NCI-H524 (cell line): Measurements from ENCODE around the gene IQCF5.
"Not testable (repeated sequence)": the region's sequence is repeated elsewhere in the genome, so short reads cannot be mapped to it uniquely, and the experiment has no call there.

Source experiments
- DNase-seq, 2 experiments: peaks; one replicate each; lab custom pipeline; 2025; lab: John Stamatoyannopoulos, UW

Gene IQCF5

DNA sequence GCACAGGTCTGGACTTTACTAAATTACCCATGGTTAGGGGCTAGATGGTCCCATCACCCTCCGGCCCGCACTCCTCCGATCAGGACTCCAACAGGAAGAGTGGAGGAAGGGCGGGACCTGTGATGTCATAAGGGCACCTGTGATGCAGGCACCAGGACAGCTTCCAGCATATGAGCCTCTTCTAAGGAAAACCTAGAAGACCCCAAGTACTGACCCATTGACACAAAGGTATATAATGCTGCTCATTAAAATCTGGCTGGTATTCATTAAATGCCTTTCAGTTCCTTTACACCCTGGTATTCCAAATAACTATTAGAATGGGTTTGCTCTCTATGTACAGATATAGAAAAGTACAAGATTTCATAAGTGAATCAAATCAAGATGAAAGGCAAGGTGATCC is at the start of gene IQCF5:
IQCF5 (minus strand) TSS at position 101 of the 400 bp plus-strand sequence; CDS start at position 31, 70 bp downstream.
- DNase-seq = no peak

DNA sequence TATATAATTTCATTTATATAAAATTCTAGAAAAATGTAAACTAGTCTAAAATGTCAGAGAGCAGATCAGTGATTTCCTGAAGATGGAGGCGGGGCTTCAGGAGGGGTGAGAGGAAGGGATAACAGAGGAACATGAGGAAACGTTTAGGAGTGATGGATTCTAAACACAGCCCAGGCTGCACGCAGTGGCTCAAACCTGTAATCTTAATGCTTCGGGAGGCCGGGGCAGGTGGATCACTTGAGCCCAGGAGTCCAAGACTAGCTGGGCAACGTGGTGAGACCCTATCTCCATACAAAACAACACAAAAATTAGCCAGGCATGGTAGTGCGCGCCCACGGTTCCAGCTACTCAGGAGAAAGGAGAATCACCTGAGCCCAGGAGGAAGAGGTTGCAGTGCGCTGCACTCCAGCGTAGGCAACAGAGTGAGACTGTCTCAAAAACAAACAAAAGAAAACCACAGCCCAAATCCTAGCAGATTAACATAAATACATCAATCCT is 45.7 kb upstream of the IQCF5 start:
- DNase-seq = no peak

DNA sequence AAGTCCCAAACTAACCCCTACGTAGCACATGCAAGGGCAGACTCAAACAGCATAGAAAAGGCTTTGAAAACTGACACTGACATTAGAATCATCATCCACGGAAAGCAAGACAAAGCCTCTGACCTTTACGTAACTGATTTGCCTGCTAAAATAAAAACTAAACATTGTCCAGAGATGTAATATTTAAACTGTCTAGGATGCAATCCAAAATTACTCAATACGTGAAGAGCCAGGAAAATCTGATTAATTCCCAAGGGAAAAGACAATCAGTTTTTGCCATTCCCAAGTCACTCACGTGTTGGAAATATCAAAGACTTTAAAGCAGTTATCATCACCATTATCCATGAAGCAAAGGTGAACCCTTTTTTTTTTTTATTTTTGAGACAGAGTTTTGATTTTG is 41.0 kb upstream of the IQCF5 start:
- no peak for DNase-seq

DNA sequence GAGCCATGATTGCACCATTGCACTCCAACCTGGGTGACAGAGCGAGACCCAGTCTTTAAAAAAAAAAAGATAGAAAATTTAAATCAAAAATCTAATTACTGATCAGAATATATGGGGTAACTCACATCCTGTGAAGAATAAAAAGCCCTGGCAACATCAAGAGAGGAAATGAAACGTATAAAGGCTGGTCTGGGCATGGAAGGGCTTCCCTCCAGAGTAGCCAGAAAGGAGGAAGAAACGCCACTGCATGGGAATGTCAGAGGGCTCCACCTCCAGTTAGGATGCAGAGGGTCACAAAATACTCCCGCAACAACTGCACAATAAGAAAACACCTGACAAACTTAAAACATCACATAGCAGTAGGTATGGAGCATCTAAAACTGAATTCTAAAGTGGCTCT is 32.6 kb upstream of the IQCF5 start:
- DNase-seq = no peak

DNA sequence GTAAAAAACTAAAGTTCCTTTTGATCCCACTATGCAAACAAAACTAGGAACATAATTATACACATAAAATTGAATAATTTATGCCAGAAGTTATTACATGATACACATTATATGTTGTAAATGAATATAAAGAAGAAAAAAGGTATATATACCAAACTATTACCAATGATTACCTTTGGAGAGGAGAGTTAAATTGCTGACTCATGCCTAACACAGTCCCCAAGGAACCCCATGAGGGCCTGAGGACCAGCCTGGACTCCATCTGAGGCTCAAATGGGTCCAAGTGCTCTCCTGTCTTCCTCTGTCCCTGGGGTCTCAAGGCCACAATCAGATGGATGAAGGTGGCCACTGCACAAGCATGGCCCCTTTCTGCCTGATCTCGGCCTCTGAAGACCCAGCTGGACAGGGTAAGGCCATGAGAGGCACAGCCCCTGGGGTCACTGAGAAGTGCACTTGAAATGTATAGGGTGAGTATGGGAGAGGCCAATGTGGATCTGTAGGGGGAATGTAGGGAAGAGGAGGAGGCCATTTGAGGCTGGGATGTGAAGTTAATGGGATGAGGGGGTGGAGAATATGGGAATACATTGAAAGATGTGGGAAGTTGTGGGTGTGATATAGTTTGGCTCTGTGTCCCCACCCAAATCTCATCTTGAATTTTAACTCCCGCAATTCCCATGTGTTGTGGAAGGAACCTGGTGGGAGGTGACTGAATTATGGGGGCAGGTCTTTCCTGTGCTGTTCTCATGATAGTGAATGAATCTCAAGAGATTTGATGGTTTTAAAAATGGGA is 28.8 kb upstream of the IQCF5 start:
- no peak for DNase-seq

DNA sequence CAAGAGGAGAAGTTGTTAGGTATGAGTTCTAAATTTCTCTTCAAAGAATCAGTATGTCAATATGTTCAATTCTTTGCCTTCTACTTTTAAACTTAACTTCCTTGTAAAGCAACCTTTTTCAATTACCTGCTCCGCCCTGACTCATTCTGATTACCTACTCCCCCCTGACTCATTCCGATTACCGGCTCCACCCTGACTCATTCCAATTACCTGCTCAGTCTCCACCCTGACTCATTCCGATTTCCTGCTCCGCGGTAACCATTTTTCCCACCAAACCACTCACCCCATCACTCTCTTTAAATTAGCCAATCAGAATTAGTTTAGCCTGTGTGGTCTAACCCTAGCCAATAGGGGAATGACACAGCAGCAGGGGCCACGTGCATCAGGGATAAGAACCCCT is 27.0 kb upstream of the IQCF5 start:
- DNase-seq = not testable (repeated sequence)

DNA sequence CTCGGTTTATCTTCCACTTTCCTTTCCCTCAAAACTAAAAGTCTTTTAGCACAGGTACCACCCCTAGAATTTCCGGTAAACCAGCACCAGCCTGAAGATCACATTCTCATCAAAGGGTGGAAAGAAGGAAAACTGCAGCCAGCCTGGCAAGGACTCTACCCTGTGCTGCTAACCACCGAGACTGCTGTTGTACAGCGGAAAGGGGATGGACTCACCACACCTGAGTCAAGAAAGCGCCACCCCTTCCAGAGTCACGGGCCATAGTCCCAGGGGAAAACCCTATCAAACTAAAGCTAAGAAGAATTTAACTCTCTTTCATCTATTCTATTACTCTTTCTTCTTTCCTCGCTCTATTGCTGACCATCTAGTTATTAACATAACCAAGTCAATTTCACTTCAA is 24.6 kb upstream of the IQCF5 start:
- not testable (repeated sequence) for DNase-seq

DNA sequence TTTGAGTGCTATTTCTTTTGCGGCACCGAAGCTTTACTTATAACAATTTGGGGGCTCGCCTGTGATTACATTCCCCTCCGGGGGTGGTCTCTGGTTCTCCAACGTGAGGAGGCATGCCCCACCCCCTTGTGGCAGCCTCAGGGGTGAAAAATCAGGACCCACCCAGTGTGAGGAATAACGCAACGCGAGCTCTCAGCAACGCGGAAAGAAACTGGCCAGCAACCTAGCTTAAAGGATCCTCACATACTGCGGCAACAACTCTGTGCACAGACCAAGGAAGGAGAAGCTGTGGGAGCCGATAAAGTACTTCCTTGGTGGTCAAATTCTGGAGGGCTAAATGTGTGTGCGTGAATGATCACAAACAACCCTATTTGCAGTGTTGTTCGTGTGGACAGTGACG is 22.0 kb upstream of the IQCF5 start:
- DNase-seq = no peak

DNA sequence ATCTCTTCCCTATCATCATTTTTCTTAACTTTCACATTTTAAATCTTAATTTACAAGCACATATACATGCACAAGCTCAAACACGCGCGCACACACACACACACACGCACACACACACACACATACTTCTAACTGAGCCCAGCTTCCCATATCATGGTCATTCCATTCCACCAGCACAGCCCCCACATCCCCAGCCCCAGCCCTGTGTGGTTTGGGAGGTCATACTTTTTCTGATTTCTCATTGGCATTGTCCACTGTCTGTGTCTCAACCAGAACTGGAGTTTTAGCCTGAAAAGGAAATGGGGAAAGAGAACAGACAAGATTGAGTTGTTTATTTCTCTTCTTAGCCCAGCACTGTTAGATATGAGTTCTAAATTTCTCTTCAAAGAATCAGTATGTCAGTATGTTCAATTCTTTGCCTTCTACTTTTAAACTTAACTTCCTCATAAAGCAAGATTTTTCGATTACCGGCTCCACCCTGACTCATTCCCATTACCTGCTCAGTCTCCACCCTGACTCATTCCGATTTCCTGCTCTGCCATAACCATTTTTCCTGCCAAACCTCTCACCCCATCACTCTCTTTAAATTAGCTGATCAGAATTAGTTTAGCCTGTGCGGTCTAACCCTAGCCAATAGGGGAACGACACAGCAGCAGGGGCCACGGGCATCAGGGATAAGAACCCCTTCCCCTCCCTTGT is 21.4 kb upstream of the IQCF5 start:
- DNase-seq = no peak

DNA sequence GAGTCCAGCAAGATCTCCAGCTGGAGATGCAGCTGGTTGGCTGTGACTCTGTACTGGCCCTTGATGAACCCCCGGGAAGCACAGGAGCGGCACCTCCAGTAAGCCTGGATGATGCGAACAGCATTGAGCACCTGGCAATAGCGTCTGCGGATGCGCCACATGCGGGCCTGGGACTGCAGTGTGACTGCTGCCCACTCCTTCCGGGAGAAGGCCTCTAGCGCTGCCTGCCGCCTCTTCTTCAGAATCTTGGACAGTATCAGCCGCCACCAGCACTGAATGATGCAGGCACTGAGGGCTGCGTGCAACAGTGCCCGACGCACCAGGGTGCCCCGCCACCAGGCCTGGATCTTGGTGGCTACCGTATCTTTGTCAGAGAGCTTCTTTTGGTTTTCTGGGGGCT is 19.5 kb upstream of the IQCF5 start:
- DNase-seq = no peak

DNA sequence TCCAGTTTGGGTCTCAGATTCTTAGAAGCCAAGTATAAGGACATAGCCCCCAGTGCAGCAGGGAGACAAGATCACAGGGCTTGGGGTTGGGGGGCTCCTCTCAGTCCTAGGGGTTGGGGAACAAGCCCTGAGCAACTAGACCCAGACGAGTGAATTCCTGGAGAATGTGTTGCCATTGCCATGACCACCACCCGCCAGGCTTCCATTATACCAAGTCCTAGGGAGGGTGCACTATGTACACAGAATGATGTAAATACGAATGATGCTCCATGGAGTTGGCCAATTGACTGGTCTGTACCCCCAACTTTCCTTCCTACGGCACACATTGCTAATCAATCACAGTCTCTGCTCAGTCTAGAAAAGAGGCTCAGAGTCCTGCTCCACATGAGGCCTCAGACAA is 19.0 kb upstream of the IQCF5 start:
- no peak for DNase-seq

DNA sequence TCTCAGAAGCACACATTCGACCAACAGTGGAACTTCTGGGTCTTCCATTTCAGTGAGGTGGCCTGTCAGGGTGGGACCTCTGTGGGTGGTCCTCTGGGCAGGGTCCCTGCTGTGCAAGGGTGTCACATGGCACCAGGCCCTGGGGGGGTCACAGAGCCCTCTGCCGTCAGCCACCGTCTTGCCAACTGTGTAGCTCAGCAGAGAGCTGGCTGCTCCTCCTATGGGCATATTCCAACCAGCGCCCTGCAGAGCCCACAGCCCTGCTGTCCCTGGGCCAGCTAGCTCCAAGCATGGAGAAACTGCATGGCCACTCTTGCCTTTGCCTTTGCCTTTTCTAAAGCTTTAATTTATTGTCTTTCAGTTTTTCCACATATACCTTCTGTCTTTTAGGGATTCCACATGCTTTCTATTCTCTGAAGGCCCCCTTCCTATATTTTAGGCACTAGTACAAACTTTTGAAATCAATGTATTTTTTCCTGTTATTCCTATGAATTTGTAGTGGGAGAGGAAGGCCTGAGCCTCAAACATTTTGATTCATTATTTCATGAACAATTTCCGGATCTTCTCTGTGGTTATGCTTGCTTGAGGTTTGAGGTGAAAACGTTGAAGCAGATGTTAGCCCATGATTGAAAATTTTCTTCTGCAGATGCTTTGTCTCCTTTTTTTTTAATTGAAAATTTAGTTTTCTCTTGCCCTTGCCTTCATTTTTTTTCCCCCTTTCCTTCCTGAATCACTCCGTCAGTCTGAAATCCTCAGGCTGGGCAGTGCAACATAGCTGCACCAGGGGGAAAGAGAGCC is 16.0 kb upstream of the IQCF5 start:
- no peak for DNase-seq

DNA sequence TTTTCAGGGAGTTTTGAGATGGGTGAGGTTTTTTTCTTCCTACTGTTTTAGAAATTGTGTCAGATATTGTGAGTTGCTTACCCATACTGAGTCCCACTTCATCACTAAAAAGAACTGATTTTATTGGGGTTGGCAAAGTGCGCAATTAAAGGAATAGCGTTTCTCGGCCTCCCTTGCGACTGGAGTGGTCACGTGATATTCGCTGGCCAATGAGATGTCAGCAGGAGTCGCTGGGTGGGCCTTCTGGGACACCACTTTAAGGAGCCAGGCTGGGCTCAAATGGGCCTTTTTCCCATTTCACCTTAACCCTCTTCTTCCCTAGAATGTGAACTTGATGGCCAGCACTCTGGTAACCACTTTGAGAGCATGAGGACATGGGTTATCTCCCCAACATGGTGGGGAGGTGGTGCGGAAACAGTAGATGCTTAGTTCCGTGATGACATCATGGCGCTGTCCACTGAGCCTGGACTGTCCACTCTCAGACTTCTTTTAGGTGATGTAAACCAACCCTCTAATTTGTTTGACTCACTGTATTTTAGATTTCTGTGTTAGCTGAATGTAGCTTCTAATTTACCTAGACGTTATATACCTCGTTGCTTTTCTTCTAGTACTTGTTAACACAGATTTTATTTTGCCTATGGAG is 13.2 kb upstream of the IQCF5 start:
- DNase-seq = no peak

DNA sequence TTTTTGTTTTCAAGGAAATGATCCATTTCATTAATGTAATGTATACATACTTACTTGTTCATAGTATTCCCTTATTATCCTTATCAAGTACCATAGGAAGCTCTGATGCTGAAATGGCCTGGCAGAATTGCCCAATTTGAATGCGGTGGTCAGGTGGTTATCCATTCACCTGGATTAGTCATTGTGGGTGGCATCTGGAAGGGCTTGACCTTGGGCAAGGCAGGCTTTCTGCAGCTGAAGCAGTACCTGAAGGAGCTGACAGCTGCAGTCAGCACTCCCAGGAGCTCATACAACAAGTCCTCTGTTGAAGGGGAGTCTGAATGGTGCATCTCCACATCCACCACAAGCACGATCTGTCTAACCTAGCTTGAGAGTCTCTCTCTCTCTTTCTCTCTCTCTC is 12.2 kb upstream of the IQCF5 start:
- DNase-seq = peak in 1 of 2 experiments; percentile 18

DNA sequence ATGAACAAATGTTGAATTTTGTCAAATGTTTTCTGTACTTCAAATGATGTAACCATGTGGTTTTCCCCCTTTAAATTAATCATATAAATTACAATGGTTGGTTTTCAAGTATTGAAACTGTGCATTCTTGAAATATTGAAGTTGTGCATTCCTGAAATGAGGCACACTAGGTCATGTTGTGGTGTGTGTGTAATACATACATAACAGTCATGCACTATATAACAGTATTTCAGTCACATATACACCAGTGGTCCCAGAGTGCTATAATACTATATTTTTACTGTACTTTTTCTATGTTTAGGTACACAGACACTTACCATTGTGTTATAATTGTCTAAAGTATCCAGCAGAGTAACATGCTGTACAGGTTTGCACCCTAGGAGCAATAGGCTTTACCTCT is 11.0 kb upstream of the IQCF5 start:
- DNase-seq = no peak

DNA sequence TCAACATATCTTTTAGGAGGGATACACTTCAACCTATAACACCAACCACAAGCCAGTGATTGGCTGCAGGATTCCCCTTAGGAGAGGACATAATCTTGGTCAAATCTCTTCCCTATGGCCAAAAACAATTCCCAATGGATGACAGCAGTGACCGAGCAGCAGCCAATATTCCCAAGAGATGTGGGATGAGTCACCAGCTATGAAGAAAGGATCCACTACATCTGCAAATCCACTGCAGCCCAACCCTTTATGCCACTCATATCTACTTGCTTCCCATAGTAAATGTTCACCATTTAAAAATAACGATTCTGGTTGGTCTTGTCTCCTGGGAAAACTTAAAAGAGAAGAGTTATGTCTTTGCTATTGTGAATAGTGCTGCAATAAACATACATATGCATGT is 4.5 kb upstream of the IQCF5 start:
- no peak for DNase-seq

DNA sequence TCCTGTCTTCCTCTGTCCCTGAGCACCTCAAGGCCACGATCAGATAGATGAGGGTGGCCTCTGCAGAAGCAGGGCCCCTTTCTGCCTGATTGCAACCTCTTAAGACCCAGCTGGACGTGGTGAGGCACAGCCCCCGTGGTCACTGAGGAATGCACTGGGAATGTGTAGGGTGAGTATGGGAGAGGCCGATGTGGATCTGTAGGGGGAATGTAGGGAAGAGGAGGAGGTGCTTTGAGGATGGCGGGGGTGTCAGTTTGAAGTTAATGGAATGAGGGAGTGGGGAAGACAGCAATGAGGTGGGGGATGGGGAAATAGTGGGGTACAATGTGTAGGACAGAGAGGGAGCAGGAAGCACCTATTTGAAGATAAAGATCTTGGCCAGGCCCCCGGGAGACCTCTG is 785 bp upstream of the IQCF5 start:
- DNase-seq = no peak

DNA sequence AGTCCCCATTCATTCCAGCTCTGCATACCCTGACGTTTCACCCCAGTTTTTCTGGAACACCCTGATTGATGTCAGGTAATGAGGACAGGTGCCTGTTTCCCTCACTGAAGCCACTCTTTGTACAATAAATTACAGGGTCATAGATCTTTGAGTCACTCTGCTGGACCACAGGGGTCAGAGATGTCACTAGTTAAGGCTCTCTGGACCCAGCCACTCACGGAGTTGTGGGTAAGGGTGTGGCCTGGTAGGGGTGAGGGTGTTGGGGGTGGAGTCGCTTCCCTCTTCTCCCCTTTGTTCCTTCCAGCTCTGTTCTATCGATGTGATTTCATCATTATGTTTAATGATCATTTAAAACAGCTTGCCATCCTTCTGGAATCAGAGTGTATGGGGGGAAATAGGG is 512 bp downstream of the IQCF5 start:
- no peak for DNase-seq

DNA sequence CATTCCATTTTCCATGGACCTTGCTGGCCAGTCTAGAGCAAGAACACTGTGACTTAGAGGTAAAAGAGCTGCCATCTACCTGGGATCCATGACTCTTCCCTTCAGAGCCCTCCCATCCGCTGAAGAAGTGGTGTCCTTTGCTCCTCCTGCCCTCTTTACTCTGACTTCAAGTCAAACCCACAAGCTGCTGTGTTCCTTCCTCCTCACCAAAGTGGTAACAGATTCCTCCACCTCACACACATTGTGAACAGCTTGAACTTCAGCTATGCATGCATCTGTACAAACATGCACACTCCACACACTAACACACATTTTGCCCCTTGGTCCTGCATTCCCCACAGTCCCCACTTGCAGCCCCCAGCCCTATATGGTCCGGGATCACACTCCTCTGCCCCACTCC is 990 bp downstream of the IQCF5 start:
- DNase-seq = no peak

DNA sequence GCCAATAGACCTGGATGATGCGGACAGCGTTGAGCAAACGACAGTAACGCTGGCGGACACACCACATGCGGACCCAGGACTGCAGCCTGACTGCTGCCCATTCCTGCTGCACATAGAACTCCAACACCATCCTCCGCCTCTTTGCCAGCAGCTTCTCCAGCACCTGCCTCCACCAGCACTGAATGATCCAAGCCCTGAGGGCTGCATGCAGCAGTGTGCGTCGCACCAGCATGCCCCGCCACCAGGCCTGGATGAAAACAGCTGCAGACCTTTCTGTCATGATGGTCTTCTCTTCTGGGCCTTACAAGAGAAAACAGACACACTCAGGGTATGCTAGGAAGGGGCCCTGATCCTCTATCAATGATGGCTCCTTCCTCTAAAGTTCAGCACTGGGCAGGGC is 1.5 kb downstream of the IQCF5 start:
- DNase-seq = no peak

DNA sequence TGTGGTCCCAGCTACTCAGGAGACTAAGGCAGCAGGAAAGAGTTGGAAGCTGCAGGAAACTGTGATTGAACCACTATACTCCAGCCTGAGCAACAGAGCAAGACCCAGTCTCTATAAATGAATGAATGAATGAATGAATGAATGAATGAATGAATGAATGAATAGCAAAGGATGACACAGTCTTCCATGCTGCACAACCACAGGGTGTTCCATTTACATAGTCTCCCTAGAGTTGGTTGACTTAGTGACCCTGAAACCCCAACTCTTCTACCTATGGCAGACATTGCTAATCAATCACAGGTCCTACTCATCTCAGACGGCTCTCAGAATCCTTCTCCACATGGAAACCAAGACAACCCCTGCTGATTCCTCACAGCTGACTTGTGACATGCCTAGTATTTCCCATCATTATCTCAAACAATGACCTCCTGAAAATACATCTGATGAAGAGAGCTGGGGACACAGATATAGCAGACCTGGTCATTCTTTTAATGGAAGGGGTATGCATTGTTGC is 2.1 kb downstream of the IQCF5 start:
- DNase-seq = no peak

DNA sequence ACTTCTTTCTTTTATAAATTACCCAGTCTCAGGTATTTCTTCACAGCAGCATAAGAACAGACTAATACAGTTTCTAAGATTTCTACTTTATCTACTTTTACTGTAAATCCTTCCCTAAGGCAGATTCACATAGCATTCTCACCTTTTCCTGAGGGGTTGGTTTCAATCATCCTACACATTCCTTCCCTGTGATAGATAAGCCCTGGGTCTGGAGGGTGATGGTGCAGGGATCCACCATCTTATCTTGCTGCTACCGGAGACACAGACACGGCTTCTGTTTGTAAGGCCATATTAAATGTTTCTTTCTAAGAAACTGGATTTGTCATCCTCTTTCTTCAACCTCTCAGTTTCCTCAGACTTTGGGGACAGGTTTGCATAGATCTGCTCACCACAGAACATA is 6.1 kb downstream of the IQCF5 start:
- no peak for DNase-seq
